ENCODE results near the gene NAGS.
"Not testable (repeated sequence)": the region's sequence is repeated elsewhere in the genome, so short reads cannot be mapped to it uniquely, and the experiment has no call there.

The NAGS gene

GRCh38 chr17:44004077-44004760 is at the start of gene NAGS:
NAGS (plus strand) TSS chr17:44004622; CDS start chr17:44004664, 42 bp downstream.
- no peak for DNase-seq

- no peak for DNase-seq
Observed at GRCh38 chr17:43956222-43956621, 48.2 kb upstream of the NAGS start.

GRCh38 chr17:43958748-43959352 is 45.6 kb upstream of the NAGS start:
- no peak for DNase-seq

DNA sequence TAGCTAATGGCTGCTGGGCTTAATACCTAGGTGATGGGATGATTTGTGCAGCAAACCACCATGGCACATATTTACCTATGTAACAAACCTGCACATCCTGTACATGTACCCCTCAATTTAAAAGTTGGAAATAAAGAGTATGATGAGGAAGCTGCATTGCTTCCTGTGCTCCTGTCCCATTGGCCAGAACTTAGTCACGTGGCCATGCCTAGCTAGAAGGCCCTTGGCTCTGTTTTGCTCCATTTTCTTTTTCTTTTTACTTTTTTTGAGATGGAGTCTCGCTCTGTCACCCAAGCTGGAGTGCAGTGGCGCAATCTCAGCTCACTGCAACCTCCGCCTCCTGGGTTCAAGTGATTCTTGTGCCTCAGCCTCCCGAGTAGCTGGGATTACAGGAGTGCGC is 43.1 kb upstream of the NAGS start:
- not testable (repeated sequence) for DNase-seq

- no peak for DNase-seq
Observed at GRCh38 chr17:43961954-43962353, 42.5 kb upstream of the NAGS start.

GRCh38 chr17:43962479-43962878 is 41.9 kb upstream of the NAGS start:
- DNase-seq, result no peak

GRCh38 chr17:43966276-43966675 is 38.1 kb upstream of the NAGS start:
- DNase-seq, result no peak

- no peak for DNase-seq
Observed at GRCh38 chr17:43967251-43967875, 37.1 kb upstream of the NAGS start.

DNA sequence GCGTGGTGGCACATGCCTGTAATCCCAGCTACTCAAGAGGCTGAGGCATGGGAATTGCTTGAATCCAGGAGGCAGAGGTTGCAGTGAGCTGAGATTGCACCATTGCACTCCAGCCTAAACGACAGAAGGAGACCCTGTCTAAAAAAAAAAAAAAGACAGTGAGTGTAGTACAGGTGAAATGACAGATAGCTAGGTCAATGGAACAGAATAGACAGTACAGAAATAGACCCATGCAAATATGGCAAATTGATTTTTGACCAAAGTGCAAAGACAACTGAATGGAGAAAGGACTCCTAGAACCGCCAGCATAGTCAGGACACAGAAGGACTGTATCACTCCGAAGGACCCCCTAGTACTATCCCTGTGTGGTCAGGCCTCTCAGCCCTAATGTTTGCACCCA is 34.1 kb upstream of the NAGS start:
- no peak for DNase-seq

GRCh38 chr17:43971436-43971835 is 33.0 kb upstream of the NAGS start:
- DNase-seq, result not testable (repeated sequence)

DNA sequence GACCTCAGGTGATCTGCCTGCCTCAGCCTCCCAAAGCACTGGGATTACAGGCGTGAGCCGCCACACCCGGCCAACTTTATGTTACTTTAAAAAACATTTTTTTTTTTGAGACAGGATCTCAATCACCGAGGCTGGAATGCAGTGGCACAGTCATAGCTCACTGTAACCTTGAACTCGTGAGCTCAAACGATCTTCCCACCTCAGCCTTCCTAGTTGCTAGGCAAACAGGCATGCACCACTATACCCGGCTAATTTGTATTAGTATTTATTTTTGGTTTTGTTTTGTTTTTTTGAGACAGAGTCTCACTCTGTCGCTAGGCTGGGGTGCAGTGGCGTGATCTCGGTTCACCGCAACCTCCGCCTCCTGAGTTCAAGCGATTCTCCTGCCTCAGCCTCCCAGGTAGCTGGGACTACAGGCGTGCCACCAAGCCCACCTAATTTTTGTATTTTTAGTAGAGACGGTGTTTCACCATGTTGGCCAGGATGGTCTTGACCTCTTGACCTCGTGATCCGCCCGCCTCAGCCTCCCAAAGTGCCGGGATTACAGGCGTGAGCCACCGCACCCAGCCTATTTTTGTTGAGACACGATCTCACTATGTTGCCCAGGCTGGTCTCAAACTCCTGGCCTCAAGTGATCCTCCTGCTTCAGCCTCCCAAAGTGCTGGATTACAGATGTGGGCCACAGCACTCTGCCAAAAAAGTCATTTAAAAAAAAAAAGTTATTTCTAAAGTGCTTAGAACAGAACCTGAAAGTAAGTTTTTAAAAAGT is 31.8 kb upstream of the NAGS start:
- DNase-seq, result not testable (repeated sequence)

DNA sequence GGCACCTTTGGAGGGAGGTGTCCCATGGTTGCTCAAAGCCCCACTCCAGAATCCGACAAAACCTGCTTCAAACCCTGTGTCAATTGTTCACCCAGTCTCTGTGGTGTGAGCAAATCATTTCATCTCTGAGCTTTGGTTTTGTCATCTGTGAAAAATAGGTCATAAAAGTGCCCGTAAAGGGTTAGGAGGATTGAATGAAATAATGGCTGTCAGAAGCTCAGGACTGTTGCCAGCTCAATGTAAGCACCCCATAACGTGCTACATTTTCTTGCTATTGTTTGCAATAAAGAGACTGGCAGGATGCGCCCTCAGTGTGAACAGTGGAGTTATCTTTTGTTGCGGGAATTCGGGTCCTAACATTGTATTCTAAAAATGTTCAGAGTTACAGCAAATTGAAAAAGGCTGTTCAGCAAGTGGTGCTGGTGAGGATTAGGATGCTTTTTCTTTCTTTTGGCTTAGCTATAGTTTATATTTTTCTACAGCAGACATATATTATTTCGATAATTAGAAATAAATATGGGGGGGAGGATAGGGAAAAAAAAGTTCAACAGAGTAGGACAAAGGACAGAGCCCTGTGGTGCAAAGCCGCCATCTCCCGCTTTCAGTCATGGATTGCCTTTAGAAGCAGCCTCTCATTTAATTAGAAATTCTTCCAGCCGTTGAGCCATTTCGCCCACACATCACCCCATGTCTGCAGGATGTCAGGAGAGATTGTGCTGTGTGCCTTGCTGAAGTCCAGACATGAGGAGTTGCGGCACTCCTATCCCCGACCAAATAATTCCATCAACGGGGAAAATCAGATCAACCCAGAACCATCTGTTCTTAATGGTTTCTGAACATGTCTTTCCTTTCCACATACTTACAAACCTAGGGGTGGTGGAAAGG is 29.8 kb upstream of the NAGS start:
- DNase-seq, result no peak

GRCh38 chr17:43975898-43976297 is 28.5 kb upstream of the NAGS start:
- no peak for DNase-seq

- no peak for DNase-seq
Observed at GRCh38 chr17:43976963-43977837, 27.2 kb upstream of the NAGS start.

DNA sequence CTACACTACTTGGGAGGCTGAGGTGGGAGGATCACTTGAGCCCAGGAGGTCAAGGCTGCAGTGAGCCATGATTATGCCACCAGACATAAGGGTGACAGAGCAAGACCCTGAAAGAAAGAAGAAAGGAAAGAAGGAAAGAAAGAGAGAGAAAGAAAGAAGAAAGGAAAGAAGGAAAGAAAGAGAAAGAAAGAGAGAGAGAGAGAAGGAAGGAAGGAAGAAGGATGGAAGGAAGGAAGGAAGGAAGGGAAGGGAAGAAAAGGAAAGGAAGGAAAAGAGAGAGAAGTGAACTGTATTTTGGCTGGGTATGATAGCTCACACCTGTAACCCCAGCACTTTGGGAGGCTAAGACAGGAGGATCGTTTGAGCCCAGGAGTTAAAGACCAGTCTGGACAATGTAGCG is 26.3 kb upstream of the NAGS start:
- no peak for DNase-seq

DNA sequence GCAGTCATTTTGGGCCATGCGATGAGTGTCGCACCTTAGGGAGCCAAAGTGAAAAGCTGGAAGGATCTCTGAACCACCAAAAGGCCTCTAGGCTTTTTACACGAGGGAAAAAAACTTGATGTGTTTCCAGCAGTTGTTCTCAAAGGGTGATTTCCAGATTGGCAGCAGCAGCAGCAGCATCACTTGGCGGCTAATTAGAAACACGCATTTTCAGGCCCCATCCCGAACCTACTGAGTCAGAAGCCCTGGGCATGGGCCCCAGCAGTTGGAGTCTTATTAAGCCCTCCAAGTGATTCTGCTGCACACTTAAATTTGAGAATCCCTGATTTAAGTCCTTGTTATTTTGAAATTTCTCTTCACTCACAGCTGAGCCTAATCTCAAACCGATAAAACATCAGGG is 25.4 kb upstream of the NAGS start:
- no peak for DNase-seq

DNA sequence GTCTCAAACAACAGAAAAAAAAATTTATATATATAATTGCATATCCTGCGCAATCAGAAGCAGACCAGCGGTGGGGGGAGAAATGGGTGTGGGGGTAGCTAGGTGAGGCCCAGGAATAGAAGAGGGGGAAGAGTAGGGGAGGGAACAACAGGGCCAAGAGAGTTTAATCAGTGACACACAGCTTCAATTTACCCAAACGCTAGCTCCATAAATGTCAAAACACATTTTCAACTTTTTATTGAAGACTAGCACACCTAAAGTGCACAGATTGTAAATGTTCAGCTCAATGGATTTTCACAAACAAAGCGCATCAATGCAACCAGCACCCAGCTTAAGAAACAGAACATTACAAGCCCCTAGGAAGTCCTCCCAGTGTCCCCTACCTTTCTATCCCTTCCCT is 24.8 kb upstream of the NAGS start:
- no peak for DNase-seq

DNA sequence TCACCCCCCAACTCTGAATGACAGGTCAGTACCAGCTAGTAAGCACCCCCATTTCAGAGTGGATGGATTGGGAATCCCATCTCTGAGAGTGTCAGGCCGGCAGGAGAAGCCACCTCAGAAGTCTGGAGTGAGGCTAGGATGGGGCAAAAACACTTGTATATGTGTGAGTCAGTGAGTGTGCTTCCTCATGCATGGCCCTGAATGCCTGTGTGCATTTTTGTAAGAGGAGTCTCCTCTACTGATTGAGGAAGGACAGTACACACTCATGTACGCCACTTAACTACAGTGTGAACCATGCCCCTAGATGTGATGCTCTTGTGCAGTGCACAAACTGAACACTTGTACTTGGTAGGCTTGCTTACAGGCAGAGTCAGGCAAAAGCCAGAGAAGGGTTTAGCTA is 22.3 kb upstream of the NAGS start:
- DNase-seq, result no peak

- DNase-seq, result no peak
Observed at GRCh38 chr17:43983196-43983514, 21.3 kb upstream of the NAGS start.

DNA sequence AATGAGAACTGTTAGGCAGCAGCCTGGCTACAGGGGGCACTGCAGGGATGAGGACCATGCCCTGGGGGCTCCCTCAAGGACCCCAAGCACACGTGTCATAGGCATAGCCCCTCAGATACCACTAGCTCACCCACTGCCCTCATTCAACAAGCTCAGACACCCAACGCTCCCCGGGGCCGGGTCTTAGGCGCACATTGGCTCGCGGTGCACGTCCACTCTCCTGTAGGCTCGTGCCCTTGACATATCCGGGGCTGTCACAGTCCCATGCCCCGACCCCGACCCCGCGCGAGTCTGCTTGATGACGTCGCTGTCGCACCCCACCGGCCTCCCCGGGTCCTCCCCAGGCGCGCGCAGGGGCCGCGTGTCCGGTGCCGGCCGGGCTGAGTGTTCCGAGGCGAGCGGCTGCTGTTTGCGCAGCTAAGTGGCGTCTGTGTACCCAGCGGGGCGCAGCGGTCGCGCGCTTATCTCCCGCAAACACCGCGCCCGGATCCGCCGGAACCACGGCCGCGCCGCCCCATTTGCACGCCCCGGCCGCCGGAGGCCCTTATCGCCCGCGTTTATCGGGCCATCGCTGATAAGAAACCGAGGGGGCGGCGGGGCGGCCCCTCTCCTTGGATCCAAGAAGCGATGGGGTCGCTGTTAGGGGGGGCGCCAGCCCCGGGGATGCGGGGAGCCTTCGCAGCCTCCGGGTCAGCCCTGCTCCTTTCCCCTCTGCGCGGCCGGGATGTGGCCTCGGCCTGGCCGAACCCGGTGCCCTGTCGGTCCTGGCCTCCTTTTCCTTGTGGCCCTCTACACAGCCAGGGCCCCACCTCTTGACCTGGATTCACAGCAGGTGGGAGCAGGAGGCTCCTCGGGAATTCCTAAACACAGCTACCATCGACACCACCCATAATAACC is 20.7 kb upstream of the NAGS start:
- DNase-seq, result no peak

- DNase-seq, result no peak
Observed at GRCh38 chr17:43984521-43984920, 19.9 kb upstream of the NAGS start.

Measured in NCI-H524 treated with DMSO at 0.1 percent for 48 hours (cell line).